Osteoblast (primary cell): ENCODE results near the gene HMGCS2. TPM values are rescaled to one million over a fixed set of nuclear protein-coding genes. Genes with fewer than 3 reads are reported as not detected.

Experiments
- DNase-seq: peaks from one replicate; pipeline ENCODE4 v3.0.0; 2011; ENCODE audit warnings: low spot score, mixed read lengths; ENCODE audit not compliant: insufficient read length; ENCODE audit errors: missing footprints
- H2AFZ ChIP-seq: 2 replicates; pipeline ENCODE4 v1.6.0; 2011; ENCODE audit warnings: mild to moderate bottlenecking, low read length
- H3K27ac ChIP-seq: 2 replicates; pipeline ENCODE4 v1.5.1; 2011; ENCODE audit warnings: mild to moderate bottlenecking, low read depth, low read length, moderate library complexity
- H3K27me3 ChIP-seq: 2 replicates; pipeline ENCODE4 v1.6.0; 2012; ENCODE audit warnings: mild to moderate bottlenecking, control low read depth, inconsistent platforms, low read length, moderate library complexity; ENCODE audit not compliant: insufficient read depth
- H3K36me3 ChIP-seq: 2 replicates; pipeline ENCODE4 v1.5.1; 2011; ENCODE audit warnings: mild to moderate bottlenecking, low read length, control low read depth, moderate library complexity; ENCODE audit not compliant: insufficient read depth
- H3K4me1 ChIP-seq: 2 replicates; pipeline ENCODE4 v1.5.1; 2011; ENCODE audit warnings: mild to moderate bottlenecking, low read length, control low read depth, moderate library complexity; ENCODE audit not compliant: insufficient read depth
- H3K4me2 ChIP-seq: 2 replicates; pipeline ENCODE4 v1.6.0; 2011; ENCODE audit warnings: mild to moderate bottlenecking, low read length; ENCODE audit not compliant: insufficient read depth
- H3K4me3 ChIP-seq: fragments of 200-600 bp; sonication (generic); 3 replicates; pipeline ENCODE4 v1.5.1; 2012; ENCODE audit warnings: mild to moderate bottlenecking, low read length, inconsistent platforms; ENCODE audit not compliant: insufficient read depth
- H3K79me2 ChIP-seq: 2 replicates; pipeline ENCODE4 v1.6.0; 2012; ENCODE audit warnings: mild to moderate bottlenecking, low read length, control low read depth, inconsistent platforms; ENCODE audit not compliant: insufficient read depth
- H3K9me3 ChIP-seq: 2 replicates; pipeline ENCODE4 v1.5.1; 2011; ENCODE audit warnings: low read depth, low read length, control low read depth
- H4K20me1 ChIP-seq: 2 replicates; pipeline ENCODE4 v1.6.0; 2012; ENCODE audit warnings: mild to moderate bottlenecking, low read length, control low read depth; ENCODE audit not compliant: insufficient read depth
- CTCF ChIP-seq: IDR thresholded peaks from 2 replicates; pipeline ENCODE4 v1.5.1; 2011; ENCODE audit warnings: mild to moderate bottlenecking, low read depth, low read length, moderate library complexity; ENCODE audit errors: extremely low read depth
- total RNA-seq: library from RNA; depleted of rRNA; stranded (reverse); fragments of >200 nt; gene quantifications from 2 replicates; pipeline ENCODE4 v1.2.3, GENCODE V29; 2012

HMGCS2 gene
- total RNA-seq, 1 donor: not detected

DNA sequence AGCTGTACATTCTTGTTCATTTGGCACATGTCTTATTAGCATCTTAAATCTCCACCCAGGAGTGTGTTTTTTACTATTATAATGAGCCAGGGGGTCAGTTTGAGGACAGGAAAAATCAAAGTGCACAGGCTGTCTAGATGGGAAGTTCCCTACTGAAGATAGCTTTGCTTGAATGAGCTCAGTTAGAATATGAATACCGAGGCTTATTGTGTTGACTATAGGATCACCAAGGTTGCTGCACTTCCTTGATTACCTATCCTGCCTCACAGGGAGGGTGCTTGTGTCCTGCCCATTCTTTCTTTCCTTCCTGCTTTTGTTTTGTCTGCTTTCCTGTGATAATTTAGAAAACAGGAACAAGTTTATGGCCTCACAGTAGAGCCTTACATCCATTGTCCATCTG, 40.7 kb downstream of the HMGCS2 start:
- no peak overlapping the region for H3K27ac ChIP-seq
- no peak overlapping the region for H3K4me2 ChIP-seq
- no peak overlapping the region for H3K4me3 ChIP-seq
- no peaks in the 10 kb centered on the region for H4K20me1 ChIP-seq
- H3K27me3 ChIP-seq: no peaks in the 10 kb centered on the region
- H3K79me2 ChIP-seq: no peaks in the 10 kb centered on the region
- H3K4me1 ChIP-seq: no peaks in the 10 kb centered on the region
- H3K9me3 ChIP-seq: no peaks in the 10 kb centered on the region
- no peak for TF ChIP-seq CTCF
- H2AFZ ChIP-seq: no peak overlapping the region
- DNase-seq: no peak
- peaks cover 26% of the 10 kb centered on the region for H3K36me3 ChIP-seq

DNA sequence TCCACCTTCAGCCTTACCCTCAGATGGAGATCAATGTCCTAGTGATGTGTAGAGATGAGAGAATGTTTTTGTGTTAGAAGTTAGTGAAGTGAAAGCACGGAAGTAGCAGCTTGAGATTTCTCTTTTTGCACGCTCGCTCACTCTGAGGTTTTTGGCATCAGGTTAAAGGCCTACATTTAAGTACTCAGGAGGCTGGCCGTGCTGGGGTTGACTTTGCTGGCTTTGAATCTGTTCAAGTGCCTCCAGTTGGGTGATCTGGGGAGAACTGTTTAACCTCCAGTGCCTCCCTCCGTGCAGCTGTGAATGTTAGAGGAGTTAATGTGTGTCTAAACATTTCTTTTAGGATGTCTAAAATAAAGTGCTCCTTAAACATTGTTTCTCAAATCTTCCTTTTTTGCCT, 43.1 kb downstream of the HMGCS2 start:
- Histone ChIP-seq H3K4me1 (peaks cover 7% of the 10 kb centered on the region), H3K79me2 (no peaks in the 10 kb centered on the region), H3K27me3 (no peaks in the 10 kb centered on the region), H3K4me3 (no peak overlapping the region), H3K36me3 (peaks cover 22% of the 10 kb centered on the region), H2AFZ (no peak overlapping the region), H4K20me1 (peaks cover 5% of the 10 kb centered on the region), H3K27ac (no peak overlapping the region), H3K9me3 (no peaks in the 10 kb centered on the region), H3K4me2 (no peak overlapping the region)
- DNase-seq: no peak
- no peak for TF ChIP-seq CTCF

- Histone ChIP-seq H3K27me3 (no peaks in the 10 kb centered on the region), H2AFZ (no peak overlapping the region), H3K4me2 (no peak overlapping the region), H3K4me3 (no peak overlapping the region), H4K20me1 (peaks cover 12% of the 10 kb centered on the region), H3K79me2 (peaks cover 4% of the 10 kb centered on the region), H3K9me3 (no peaks in the 10 kb centered on the region), H3K4me1 (peaks cover 10% of the 10 kb centered on the region), H3K27ac (no peak overlapping the region), H3K36me3 (peaks cover 22% of the 10 kb centered on the region)
- no peak for DNase-seq
- TF ChIP-seq CTCF: no peak
These were observed 44.0 kb downstream of the HMGCS2 start for GRCh38 chr1:119724611-119725218.

DNA sequence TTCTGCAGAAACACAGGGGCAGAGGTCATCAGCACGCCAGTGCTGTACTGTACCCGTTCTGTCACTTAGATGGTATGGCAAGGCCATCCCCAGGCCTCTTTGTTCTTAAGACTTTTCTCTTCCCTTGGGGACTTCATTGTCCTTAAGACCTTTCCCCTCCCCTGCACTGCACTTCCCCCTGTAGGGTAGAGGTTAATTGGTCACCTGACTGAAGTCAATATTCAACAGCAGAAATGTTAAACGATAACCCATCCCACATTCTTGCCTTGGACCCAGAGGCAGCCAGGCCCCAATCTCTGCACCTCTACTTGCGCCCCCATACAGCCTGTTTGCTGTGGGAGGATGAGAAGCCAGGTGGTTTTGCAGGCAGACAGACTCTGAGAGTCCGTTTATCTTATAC, 46.8 kb downstream of the HMGCS2 start:
- no peak overlapping the region for H2AFZ ChIP-seq
- H3K4me2 ChIP-seq: no peak overlapping the region
- H3K27ac ChIP-seq: no peak overlapping the region
- peaks cover 10% of the 10 kb centered on the region for H3K4me1 ChIP-seq
- TF ChIP-seq CTCF: no peak
- DNase-seq: no peak
- no peaks in the 10 kb centered on the region for H3K9me3 ChIP-seq
- peaks cover 15% of the 10 kb centered on the region for H4K20me1 ChIP-seq
- H3K36me3 ChIP-seq: peaks cover 13% of the 10 kb centered on the region
- no peaks in the 10 kb centered on the region for H3K27me3 ChIP-seq
- H3K79me2 ChIP-seq: peaks cover 21% of the 10 kb centered on the region
- H3K4me3 ChIP-seq: no peak overlapping the region
